Right atrium auricular region (tissue), 2 donors: ENCODE data around the gene XPC. TPM values are rescaled to one million over a fixed set of nuclear protein-coding genes. Genes with fewer than 3 reads are reported as not detected.
"Not testable (repeated sequence)": the region's sequence is repeated elsewhere in the genome, so short reads cannot be mapped to it uniquely, and the experiment has no call there.

ENCODE experiments used
- DNase-seq: peaks from one replicate; pipeline ENCODE4 v3.0.0-alpha.2; 2019; ENCODE audit warnings: low spot score
- H3K27ac ChIP-seq, 2 donors: fragments of 200-600 bp; sonication (generic); 1 replicate in 1 of 2; 2 replicates in 1 of 2; pipeline ENCODE4 v1.5.1; 2016 to 2019
- H3K27me3 ChIP-seq, 2 donors: fragments of 200-600 bp; sonication (generic); one replicate each; pipeline versions ENCODE4 v1.5.1 to v1.6.0; 2017 to 2019
- H3K36me3 ChIP-seq: fragments of 200-600 bp; sonication (generic); one replicate; pipeline ENCODE4 v1.5.1; 2016
- H3K4me1 ChIP-seq, 2 donors: fragments of 200-600 bp; sonication (generic); one replicate each; pipeline versions ENCODE4 v1.5.1 to v1.6.0; 2017 to 2019
- H3K4me3 ChIP-seq, 2 donors: fragments of 200-600 bp; sonication (generic); 1 replicate in 1 of 2; 2 replicates in 1 of 2; pipeline ENCODE4 v1.5.1; 2017 to 2019; ENCODE audit warnings: mild to moderate bottlenecking in 1 of 2, moderate library complexity in 1 of 2
- H3K9me3 ChIP-seq, 2 donors: fragments of 200-600 bp; sonication (generic); one replicate each; pipeline ENCODE4 v1.5.1; 2019
- total RNA-seq, 2 donors: library from RNA; depleted of rRNA; stranded (reverse); fragments of >200 nt; gene quantifications; one replicate each; pipeline ENCODE4 v1.1.0, GENCODE V29; 2016
- TF ChIP-seq, protein P1 (sequence below), 2 donors: fragments of 200-600 bp; sonication (generic); IDR thresholded peaks; one replicate each; pipeline ENCODE4 v1.5.1; 2019; ENCODE audit warnings: antibody characterized with exemption in 2 of 2

XPC gene
- 10 to 100 TPM; 15.7 to 18.3 TPM for total RNA-seq

DNA sequence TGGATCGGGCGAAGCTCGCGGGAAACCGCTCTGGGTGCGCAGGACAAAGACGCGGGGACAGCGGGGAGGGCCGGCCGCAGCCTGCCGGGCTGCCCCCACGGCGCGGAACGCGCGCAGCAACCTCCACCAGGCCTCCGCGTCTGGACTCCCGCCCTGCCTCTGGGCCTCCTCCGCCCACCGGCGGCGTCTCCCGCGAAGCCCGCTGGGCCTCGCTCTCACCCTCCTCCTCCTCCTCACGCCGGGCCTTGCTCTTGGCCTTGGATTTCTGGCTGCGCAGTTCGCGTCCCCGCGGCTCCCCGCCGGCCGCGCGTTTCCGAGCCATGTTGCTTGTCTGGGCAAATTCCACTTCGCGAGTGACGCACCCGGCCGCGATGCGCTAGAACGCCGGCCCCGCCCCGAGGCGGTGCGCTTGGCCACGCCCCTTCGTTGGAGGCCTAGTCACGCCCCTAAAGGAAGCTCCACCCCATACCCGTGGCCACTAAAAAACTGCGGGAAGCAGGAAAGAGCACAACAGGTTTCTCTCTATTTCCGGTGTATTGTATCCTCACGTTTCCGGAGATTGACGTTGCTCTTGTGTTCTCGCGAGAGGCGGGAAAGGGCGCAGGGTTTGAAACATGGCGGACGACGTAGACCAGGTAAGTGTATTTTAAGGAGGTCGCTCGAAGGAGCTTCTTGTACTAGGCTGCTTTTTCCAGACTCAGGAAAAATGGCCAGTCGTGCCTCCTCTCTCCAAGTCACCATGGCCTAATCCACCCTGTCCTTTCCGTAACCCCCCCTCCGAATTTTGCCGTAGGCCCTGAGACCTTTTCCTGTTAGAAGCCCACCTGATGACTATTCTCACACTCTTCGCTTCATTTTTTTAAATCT lies at the start of gene XPC, which contains the start of gene LSM3:
TSS of gene XPC (minus strand) at position 355 of the 867 bp plus-strand sequence. CDS start at position 322, 33 bp downstream.
TSS of gene LSM3 (plus strand) at position 571 of the 867 bp plus-strand sequence. CDS start at position 615, 44 bp downstream.
- H3K27ac ChIP-seq, result peak within 1 kb of the TSS; percentile 97 to 98
- DNase-seq, result peak; percentile 98
- H3K4me3 ChIP-seq, result peak within 1 kb of the TSS; percentile 86 to 92
- H3K4me1 ChIP-seq, result peaks cover 0 to 23% of the 10 kb centered on the region in 2 donors
- H3K27me3 ChIP-seq, result no peaks in the 10 kb centered on the region
- peaks cover 16% of the 10 kb centered on the region for H3K36me3 ChIP-seq
- no peaks in the 10 kb centered on the region for H3K9me3 ChIP-seq
- TF ChIP-seq, protein P1, sequence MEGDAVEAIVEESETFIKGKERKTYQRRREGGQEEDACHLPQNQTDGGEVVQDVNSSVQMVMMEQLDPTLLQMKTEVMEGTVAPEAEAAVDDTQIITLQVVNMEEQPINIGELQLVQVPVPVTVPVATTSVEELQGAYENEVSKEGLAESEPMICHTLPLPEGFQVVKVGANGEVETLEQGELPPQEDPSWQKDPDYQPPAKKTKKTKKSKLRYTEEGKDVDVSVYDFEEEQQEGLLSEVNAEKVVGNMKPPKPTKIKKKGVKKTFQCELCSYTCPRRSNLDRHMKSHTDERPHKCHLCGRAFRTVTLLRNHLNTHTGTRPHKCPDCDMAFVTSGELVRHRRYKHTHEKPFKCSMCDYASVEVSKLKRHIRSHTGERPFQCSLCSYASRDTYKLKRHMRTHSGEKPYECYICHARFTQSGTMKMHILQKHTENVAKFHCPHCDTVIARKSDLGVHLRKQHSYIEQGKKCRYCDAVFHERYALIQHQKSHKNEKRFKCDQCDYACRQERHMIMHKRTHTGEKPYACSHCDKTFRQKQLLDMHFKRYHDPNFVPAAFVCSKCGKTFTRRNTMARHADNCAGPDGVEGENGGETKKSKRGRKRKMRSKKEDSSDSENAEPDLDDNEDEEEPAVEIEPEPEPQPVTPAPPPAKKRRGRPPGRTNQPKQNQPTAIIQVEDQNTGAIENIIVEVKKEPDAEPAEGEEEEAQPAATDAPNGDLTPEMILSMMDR (IDR thresholded peaks at IDR 0.05), result no peak

DNA sequence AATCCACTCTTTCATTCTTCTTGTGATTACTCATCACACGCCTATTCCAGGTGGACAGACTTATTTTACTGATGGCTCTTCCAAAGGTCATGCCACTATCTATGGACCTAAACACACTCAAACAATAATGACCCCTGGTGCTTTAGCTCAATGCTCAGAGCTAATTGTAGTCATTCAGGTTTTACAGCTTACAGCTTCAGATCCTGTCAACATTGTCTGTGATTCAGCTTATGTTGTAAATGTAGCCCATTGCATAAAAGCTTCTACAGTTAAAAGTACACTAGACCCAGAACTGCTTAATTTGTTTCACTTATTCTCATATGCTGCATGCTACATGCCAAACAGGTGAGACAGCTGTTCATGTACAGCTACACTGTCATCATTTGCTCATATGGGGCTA lies 49.5 kb upstream of the XPC start:
- Histone ChIP-seq H3K4me3 (no peak overlapping the region), H3K27me3 (no peaks in the 10 kb centered on the region), H3K27ac (no peak overlapping the region), H3K9me3 (no peaks in the 10 kb centered on the region), H3K36me3 (no peaks in the 10 kb centered on the region), H3K4me1 (peaks cover 0 to 21% of the 10 kb centered on the region in 2 donors)
- TF ChIP-seq, protein P1 (IDR thresholded peaks at IDR 0.05), result no peak
- no peak for DNase-seq

DNA sequence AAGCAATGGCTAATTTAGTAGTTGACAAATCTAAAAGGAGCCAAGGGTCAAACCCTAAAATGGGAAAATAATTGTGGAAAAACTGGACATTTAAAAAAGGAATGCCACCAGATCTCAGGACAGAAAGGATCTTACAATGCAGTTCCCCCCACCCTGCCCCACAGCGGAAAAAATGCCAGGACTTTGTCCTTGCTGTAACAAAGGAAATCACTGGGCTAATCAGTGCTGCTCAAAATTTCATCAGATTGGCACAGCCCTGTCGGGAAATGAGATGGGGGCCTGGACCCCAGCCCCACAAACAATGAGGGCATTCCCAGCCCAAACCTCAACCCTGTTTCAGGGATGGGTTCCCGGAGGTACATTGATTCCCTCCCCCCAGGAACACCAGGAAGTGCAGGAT lies 48.0 kb upstream of the XPC start:
- H3K36me3 ChIP-seq, H3K4me3 ChIP-seq, H3K9me3 ChIP-seq, H3K27ac ChIP-seq, H3K27me3 ChIP-seq, DNase-seq, H3K4me1 ChIP-seq: not testable (repeated sequence)

DNA sequence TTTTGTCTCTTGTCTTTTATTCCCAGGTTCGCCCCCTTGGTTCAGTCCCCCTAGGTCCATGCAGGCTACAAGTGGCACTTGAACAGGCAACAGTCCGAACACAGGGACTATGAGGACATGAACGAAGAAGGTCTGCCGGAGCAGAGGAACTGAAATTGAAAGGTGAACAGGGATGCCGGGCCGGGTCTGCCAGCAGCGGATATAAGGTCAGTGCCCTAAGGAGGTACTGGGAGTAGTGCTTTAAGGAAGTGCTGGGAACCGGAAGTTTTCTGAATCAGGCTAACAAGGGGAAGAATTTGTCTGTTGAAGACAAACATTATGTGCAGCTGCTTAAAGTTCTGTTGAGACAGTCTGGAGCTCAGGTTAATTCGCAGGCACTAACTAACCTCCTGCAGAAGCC lies 47.0 kb upstream of the XPC start:
- DNase-seq, result no peak
- peaks cover 0 to 16% of the 10 kb centered on the region in 2 donors for H3K9me3 ChIP-seq
- H3K4me3 ChIP-seq, result no peak overlapping the region
- no peak overlapping the region for H3K27ac ChIP-seq
- TF ChIP-seq, protein P1 (IDR thresholded peaks at IDR 0.05), result no peak
- H3K4me1 ChIP-seq, result no peaks in the 10 kb centered on the region
- no peaks in the 10 kb centered on the region for H3K27me3 ChIP-seq
- no peaks in the 10 kb centered on the region for H3K36me3 ChIP-seq

DNA sequence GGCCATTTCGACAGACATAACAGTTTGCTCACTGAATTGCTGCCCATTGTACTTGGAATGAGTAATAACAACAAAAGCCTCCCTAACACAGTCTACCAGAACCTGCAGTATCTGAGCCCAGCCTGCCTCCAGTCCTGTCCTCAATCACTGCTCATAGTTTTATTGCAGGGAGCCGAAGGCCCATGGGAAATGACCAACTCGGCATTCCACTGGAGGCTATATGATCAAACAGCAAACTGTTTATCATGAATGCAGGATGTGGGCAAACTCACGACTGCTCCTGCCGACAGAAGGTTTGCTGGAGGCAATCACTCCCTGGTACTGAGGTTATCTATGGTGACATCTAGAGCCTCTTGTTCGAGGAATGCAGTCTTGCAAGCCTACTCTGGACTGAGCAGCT lies 46.5 kb upstream of the XPC start:
- DNase-seq, result no peak
- Histone ChIP-seq H3K4me1 (no peaks in the 10 kb centered on the region), H3K27me3 (no peaks in the 10 kb centered on the region), H3K27ac (no peak overlapping the region), H3K4me3 (no peak overlapping the region), H3K9me3 (peaks cover 0 to 19% of the 10 kb centered on the region in 2 donors), H3K36me3 (no peaks in the 10 kb centered on the region)
- TF ChIP-seq, protein P1 (IDR thresholded peaks at IDR 0.05), result no peak

DNA sequence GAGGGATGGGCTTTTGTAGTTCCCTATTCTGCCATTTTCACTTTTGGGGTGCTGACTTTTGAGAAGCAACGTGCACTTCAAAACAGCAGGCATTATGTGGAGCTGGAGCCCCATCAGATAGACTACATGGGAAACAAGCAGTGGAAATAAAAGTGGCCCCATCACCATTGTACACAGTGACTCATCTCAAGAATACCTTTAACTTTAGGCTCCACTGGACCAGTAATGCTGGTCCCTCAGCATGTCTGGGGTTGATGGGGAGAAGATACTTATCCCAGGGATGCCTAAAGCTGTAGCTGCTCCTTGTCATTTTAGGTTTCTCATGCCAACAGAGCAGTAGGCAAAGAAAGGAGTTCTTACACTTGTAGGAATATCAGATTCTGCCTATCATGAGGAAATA lies 45.2 kb upstream of the XPC start:
- Histone ChIP-seq H3K9me3 (peaks cover 0 to 19% of the 10 kb centered on the region in 2 donors), H3K27ac (no peak overlapping the region), H3K27me3 (no peaks in the 10 kb centered on the region), H3K4me1 (no peaks in the 10 kb centered on the region), H3K36me3 (no peaks in the 10 kb centered on the region), H3K4me3 (no peak overlapping the region)
- DNase-seq, result no peak
- TF ChIP-seq, protein P1 (IDR thresholded peaks at IDR 0.05), result no peak
